ENCODE data around the gene KISS1R.

- TF ChIP-seq CTCF (IDR thresholded peaks at IDR 0.05) (no peak), POLR2A (IDR thresholded peaks at IDR 0.05) (no peak)
These were observed 24.8 kb upstream of the KISS1R start for GRCh38 chr19:892243-892893.
